GM21423 (cell line): Measurements from ENCODE around the gene SH3PXD2A.

ENCODE experiments used
- ATAC-seq: cut with Tn5 transposase; IDR thresholded peaks from one replicate; pipeline ENCODE4 v1.9.1; 2021; ENCODE audit warnings: mild to moderate bottlenecking, moderate library complexity; ENCODE audit not compliant: unreplicated experiment

Gene SH3PXD2A

DNA sequence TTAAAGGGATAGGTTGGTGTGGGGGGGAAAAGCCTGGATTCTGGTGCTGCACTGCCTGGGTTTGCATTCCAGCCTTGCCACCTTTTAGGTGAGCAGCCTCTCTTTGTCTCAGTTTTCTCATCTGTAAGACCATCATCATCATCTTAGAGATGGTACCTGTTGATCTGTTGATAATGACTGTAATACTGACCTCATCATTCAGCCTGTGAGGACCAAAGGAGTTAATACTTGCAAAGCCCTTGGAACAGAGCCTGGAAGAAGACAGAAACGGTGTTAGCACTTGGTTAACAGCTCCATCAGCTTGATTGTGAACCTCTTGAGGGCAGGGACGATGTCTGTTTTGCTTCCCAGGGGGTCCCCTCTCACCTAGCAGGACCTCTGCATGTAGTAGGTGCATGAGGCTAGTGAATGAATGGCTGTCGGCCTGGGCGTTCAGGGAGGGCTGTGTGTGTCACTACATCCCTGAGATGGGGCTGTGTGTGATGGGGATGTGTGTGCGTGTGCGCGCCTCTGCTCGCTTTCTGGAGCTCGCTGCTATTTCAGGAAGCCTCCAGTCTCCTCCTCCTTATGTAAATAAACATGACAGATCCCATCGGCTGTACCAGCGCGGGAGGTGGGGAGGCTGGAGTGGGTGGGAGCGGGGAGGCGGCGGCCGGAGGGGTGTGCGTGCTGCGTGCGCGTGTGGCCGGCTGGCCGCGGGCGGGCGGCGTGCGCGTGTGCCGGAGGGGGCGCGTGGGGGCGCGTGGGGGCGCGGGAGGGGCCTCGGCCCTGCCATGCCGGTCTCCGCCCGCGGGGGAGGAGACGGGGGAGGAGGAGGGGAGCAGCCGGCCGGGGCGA lies 300.7 kb downstream of the SH3PXD2A start:
- ATAC-seq, result no peak

DNA sequence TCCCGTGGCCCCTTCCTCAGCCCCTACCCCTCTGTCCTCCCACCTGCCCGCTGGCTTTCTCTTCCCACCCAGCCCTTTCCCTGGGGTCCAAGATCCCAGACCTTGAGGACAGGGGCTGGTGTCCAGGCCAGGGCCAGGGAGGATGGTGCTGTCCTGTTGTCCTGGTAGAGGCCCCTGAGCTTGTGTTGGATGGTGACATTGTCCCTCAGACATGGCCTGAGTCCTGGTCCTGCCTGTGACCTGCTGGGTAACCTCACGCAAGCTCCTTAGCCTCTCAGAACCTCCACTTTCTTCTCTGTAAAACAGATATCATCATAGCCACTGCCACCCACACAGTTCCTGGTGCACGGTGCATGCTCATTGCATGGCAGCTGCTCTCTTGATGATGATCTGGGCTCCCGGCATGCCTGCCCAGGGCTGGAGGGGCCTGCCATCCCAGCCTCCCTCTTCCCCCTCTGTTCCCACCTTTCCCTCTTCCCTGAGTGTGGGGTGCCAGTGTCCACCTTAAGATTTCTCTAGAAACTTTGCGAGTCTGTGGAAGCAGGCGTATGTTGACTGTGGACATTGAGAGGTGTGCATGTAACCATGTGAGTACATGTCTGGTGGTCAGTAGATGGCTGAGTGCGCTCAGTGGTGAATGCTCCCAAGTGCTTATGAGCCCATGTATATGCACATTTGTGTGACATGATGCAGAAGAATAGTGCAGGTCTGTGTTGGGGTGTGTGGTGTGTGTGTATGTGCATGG lies 301.5 kb downstream of the SH3PXD2A start:
- no peak for ATAC-seq

DNA sequence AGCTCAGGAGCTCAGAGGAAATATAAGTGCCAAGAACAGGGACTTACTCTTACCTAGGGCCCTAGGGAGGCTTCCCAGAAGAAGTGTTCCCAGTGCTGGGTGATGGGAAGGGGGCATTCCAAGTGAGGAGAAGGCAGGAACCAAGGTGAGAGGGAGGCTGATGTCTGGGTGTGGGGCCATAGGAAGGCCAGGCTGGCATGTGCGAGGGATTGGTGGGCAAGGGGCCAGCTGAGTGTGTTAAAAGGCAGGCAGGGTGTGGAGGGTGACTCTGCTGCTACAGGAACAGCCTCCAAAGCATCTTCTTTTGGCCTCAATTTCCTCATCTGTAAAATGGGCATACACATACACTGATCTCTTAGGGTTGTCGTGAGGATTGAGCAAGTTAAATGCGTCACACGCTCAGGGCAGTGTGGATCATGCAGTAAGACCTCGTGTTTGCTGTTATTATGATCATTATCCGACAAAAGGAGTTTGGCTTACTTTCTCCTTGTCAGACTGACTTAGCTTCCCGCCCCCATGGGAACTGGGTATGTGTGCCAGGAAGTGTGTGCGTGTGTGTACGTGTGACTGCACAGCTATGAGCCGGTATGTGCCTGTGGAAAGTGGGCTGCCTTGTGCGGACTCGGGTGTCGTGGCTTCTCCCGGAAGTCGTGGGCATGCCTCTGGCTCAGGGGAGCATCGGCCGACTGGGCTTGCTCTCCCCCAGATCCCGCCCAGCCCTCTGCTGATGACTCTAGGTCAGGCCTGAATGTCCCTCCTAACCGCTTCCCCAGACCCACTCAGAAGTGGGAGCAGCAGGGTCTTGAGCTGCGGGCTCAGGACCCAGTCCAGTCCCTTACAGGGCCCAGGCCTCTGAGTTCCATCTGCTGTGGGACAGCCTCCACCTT lies 302.3 kb downstream of the SH3PXD2A start:
- no peak for ATAC-seq

GRCh38 chr10:103551619-103552602 lies 303.5 kb downstream of the SH3PXD2A start:
- ATAC-seq, result no peak

GRCh38 chr10:103550229-103550628 lies 305.1 kb downstream of the SH3PXD2A start:
- ATAC-seq, result no peak

DNA sequence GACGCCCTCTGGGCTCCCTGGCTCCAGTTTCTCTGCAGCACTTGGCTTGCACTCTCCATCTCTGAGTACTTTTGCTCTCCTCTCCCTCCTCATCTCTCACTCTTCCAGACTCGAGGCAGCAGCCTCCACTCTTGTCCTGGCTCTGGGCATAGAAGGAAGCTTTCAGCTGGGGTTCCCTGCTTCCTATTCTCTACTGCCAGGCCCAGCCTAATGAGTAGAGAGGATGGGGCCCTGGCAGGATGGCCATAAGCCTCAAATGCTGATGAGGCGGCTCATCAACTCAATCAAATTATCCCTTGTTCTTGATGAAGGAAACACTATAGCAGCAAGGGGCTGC lies 306.1 kb downstream of the SH3PXD2A start:
- no peak for ATAC-seq

GRCh38 chr10:103548581-103549348 lies 306.6 kb downstream of the SH3PXD2A start:
- no peak for ATAC-seq

GRCh38 chr10:103548006-103548405 lies 307.4 kb downstream of the SH3PXD2A start:
- ATAC-seq, result no peak

DNA sequence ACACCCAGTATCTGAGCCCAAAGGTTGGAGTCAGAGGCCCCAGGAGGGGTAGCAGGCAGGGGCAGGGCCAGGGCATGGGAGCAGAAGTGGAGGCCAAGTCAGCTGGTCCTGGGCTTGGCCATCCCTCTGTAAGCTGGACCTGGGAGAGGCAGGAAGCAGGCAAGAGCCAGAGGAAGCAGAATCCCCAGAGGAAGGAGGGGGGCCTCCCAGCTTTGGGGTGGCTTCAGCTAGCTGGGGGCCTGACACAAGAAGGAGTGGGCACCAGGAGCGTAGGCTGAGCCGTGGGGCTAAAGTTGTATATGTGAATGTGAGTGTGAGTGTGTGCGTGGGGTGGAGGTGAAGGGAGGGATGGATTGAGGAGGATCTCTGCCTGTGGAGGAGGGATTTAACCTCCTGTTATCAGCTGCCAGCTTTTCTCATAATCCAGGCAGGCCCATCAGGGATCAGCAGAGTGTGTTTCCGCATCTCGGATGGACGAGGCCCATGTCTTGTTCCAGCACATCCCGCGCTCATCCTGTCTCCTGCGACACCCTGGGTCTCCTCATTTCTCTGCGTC lies 307.9 kb downstream of the SH3PXD2A start:
- no peak for ATAC-seq

- no peak for ATAC-seq
Measured at GRCh38 chr10:103546401-103546800, 309.0 kb downstream of the SH3PXD2A start.

- no peak for ATAC-seq
Measured at GRCh38 chr10:103545771-103546281, 309.6 kb downstream of the SH3PXD2A start.

DNA sequence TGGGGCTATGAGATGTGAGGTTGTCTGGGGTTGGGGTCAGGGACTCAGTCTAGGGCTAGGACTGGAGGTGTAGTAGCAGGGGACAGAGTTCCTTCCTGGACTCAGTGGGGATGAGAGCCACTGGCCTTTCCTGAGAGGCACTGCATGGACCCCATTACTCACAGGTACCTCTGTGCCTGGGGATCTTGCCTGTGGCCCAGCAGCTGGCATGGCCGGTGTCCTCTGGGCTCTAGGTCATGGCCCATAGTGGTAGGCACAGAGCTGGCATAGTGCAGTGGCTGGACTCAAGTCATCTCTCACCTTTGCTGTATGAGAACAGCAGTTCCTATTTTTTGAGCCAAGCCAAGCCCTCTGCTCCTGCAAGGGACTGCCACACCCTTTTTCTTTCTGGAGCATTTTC lies 310.0 kb downstream of the SH3PXD2A start:
- no peak for ATAC-seq

- no peak for ATAC-seq
Measured at GRCh38 chr10:103544657-103545310, 310.6 kb downstream of the SH3PXD2A start.
